H1 (cell line): ENCODE measurements around the gene NTNG2. TPM values are rescaled to one million over a fixed set of nuclear protein-coding genes. Genes with fewer than 3 reads are reported as not detected.

ENCODE experiments used
- CTCF ChIA-PET: fragments of 300-600 bp; sonication (Branson Sonifier 250); formaldehyde crosslinking; loops from one replicate; lab custom pipeline; 2021; ENCODE audit not compliant: partially characterized antibody; lab: Charles Lee
- POLR2A ChIA-PET: fragments of 300-600 bp; sonication (Branson Sonifier 250); formaldehyde crosslinking; loops from one replicate; lab custom pipeline; 2021; ENCODE audit warnings: inconsistent platforms; ENCODE audit not compliant: partially characterized antibody; lab: Charles Lee
- DNase-seq, 2 experiments: peaks; one replicate each; pipeline versions ENCODE4 v3.0.0 to v3.0.0-alpha.2; 2010 to 2022; ENCODE audit warnings: low spot score in 2 of 2, low read depth in 1 of 2, mixed read lengths in 1 of 2
- FAIRE-seq: peaks from 2 replicates; lab custom pipeline; 2011; peaks lifted over from hg19 to GRCh38; lab: Jason Lieb, UNC
- H2AFZ ChIP-seq: 2 replicates; pipeline ENCODE4 v1.8.1; 2012; ENCODE audit warnings: low read length, inconsistent platforms
- H2AK5ac ChIP-seq: 2 replicates; pipeline ENCODE4 v1.6.1; 2013; ENCODE audit warnings: low read depth, low read length
- H2BK120ac ChIP-seq: replicated peaks from 2 replicates; pipeline ENCODE3; 2013; ENCODE audit warnings: low read depth, low read length, inconsistent platforms
- H2BK12ac ChIP-seq: 2 replicates; pipeline ENCODE4 v1.6.1; 2013; ENCODE audit warnings: low read depth, low read length
- H2BK15ac ChIP-seq: 2 replicates; pipeline ENCODE4 v1.6.1; 2013; ENCODE audit warnings: low read length
- H2BK20ac ChIP-seq: 2 replicates; pipeline ENCODE4 v1.6.1; 2013; ENCODE audit warnings: low read length
- H2BK5ac ChIP-seq: 2 replicates; pipeline ENCODE4 v1.6.1; 2013; ENCODE audit warnings: low read depth, low read length
- H3K14ac ChIP-seq: 2 replicates; pipeline ENCODE4 v1.6.1; 2013; ENCODE audit warnings: inconsistent platforms; ENCODE audit not compliant: insufficient read length
- H3K18ac ChIP-seq: 2 replicates; pipeline ENCODE4 v1.6.1; 2013; ENCODE audit warnings: low read length; ENCODE audit errors: extremely low read depth
- H3K23ac ChIP-seq: 2 replicates; pipeline ENCODE4 v1.6.1; 2013; ENCODE audit warnings: inconsistent platforms; ENCODE audit not compliant: insufficient read length
- H3K23me2 ChIP-seq: 2 replicates; pipeline ENCODE4 v1.6.1; 2013; ENCODE audit warnings: low read depth, low read length
- H3K27ac ChIP-seq: 2 replicates; pipeline ENCODE4 v1.6.1; 2011; ENCODE audit warnings: low read depth, low read length, inconsistent platforms
- H3K27me3 ChIP-seq, 4 experiments: replicated peaks in 1 of 4; 1 replicate in 1 of 4; 2 replicates in 3 of 4; pipeline versions ENCODE4 v1.6.1 to v1.8.1; 2011 to 2013; ENCODE audit warnings: low read length in 3 of 4, mild to moderate bottlenecking in 3 of 4, inconsistent platforms in 2 of 4, mixed read lengths in 2 of 4, moderate library complexity in 1 of 4; ENCODE audit not compliant: control insufficient read depth in 3 of 4, insufficient read depth in 3 of 4; ENCODE audit errors: extremely low read depth in 1 of 4
- H3K36me3 ChIP-seq, 4 experiments: 2 replicates each; pipeline versions ENCODE4 v1.6.1 to v1.8.1; 2011 to 2013; ENCODE audit warnings: mild to moderate bottlenecking in 4 of 4, low read length in 3 of 4, moderate library complexity in 2 of 4, control low read depth in 1 of 4, inconsistent platforms in 1 of 4; ENCODE audit not compliant: insufficient read depth in 4 of 4, control insufficient read depth in 2 of 4
- H3K4ac ChIP-seq: replicated peaks from 2 replicates; pipeline ENCODE3; 2013; ENCODE audit warnings: low read length, low read depth, mixed read lengths, inconsistent platforms; ENCODE audit not compliant: insufficient read length
- H3K4me1 ChIP-seq, 4 experiments: replicated peaks in 1 of 4; 1 replicate in 1 of 4; 2 replicates in 3 of 4; pipeline versions ENCODE4 v1.6.1 to v1.8.1; 2011 to 2013; ENCODE audit warnings: low read length in 3 of 4, inconsistent platforms in 2 of 4, mixed read lengths in 1 of 4; ENCODE audit not compliant: insufficient read depth in 4 of 4, control insufficient read depth in 3 of 4
- H3K4me2 ChIP-seq, 2 experiments: 2 replicates each; pipeline versions ENCODE4 v1.6.1 to v1.8.1; 2011 to 2013; ENCODE audit warnings: low read depth in 2 of 2, low read length in 2 of 2, control low read depth in 1 of 2, inconsistent platforms in 1 of 2, mild to moderate bottlenecking in 1 of 2; ENCODE audit not compliant: insufficient read depth in 1 of 2
- H3K4me3 ChIP-seq, 4 experiments: fragments of 200-600, 300-600 bp in 1 of 4; sonication (generic), shearing (Covaris generic), sonication (Bioruptor Twin) in 1 of 4; 2 replicates each; pipeline versions ENCODE4 v1.5.1 to v1.8.1; 2011 to 2016; ENCODE audit warnings: low read length in 4 of 4, low read depth in 3 of 4, control low read depth in 2 of 4, inconsistent platforms in 2 of 4, mild to moderate bottlenecking in 2 of 4, mixed read lengths in 1 of 4, moderate library complexity in 1 of 4; ENCODE audit not compliant: insufficient read depth in 2 of 4; ENCODE audit errors: extremely low read depth in 1 of 4
- H3K56ac ChIP-seq: replicated peaks from 2 replicates; pipeline ENCODE3; 2013; ENCODE audit warnings: low read depth, mild to moderate bottlenecking, mixed read lengths, low read length, inconsistent platforms; ENCODE audit not compliant: insufficient read length
- H3K79me1 ChIP-seq: 2 replicates; pipeline ENCODE4 v1.6.1; 2013; ENCODE audit warnings: low read depth, low read length, control low read depth
- H3K79me2 ChIP-seq, 2 experiments: 2 replicates each; pipeline versions ENCODE4 v1.6.1 to v1.8.1; 2012 to 2013; ENCODE audit warnings: low read length in 2 of 2, mild to moderate bottlenecking in 2 of 2, inconsistent platforms in 1 of 2; ENCODE audit not compliant: insufficient read depth in 2 of 2, control insufficient read depth in 1 of 2
- H3K9ac ChIP-seq, 4 experiments: replicated peaks in 1 of 4; 1 replicate in 1 of 4; 2 replicates in 3 of 4; pipeline versions ENCODE4 v1.6.1 to v1.8.1; 2011 to 2013; ENCODE audit warnings: low read depth in 3 of 4, low read length in 3 of 4, control low read depth in 2 of 4, mild to moderate bottlenecking in 2 of 4, moderate library complexity in 2 of 4, inconsistent platforms in 1 of 4; ENCODE audit errors: extremely low read depth in 1 of 4
- H3K9me3 ChIP-seq, 2 experiments: 2 replicates each; pipeline versions ENCODE4 v1.6.1 to v1.8.1; 2012 to 2013; ENCODE audit warnings: mild to moderate bottlenecking in 2 of 2, moderate library complexity in 2 of 2, control low read depth in 1 of 2, inconsistent platforms in 1 of 2, low read depth in 1 of 2, low read length in 1 of 2, mixed read lengths in 1 of 2; ENCODE audit not compliant: insufficient read depth in 2 of 2
- H4K20me1 ChIP-seq, 2 experiments: replicated peaks in 1 of 2; 2 replicates each; pipeline versions ENCODE3 to v1.8.1; 2011 to 2013; ENCODE audit warnings: inconsistent platforms in 2 of 2, low read length in 2 of 2, mild to moderate bottlenecking in 1 of 2; ENCODE audit not compliant: insufficient read depth in 2 of 2, control insufficient read depth in 1 of 2
- H4K5ac ChIP-seq: 2 replicates; pipeline ENCODE4 v1.6.1; 2013; ENCODE audit warnings: low read length, low read depth, mixed read lengths, inconsistent platforms; ENCODE audit not compliant: insufficient read length
- H4K8ac ChIP-seq: 2 replicates; pipeline ENCODE4 v1.8.0; 2013; ENCODE audit warnings: mild to moderate bottlenecking, moderate library complexity, low read length, inconsistent platforms; ENCODE audit not compliant: insufficient read depth; ENCODE audit errors: extremely low read depth
- H4K91ac ChIP-seq: replicated peaks from 2 replicates; pipeline ENCODE3; 2013; ENCODE audit warnings: low read length, mixed read lengths, inconsistent platforms; ENCODE audit not compliant: insufficient read length
- CTBP2 ChIP-seq: IDR thresholded peaks from 2 replicates; pipeline ENCODE4 v1.7.0; 2011; ENCODE audit warnings: borderline replicate concordance, mild to moderate bottlenecking, moderate library complexity, mixed read lengths, low read length; ENCODE audit not compliant: insufficient read depth, insufficient read length
- CTCF ChIP-seq, 3 experiments: IDR thresholded peaks; 1 replicate in 2 of 3; 2 replicates in 1 of 3; pipeline versions ENCODE4 v1.5.1 to v1.6.1; 2011; ENCODE audit warnings: low read length in 3 of 3, mild to moderate bottlenecking in 3 of 3, inconsistent platforms in 2 of 3, low read depth in 1 of 3, moderate library complexity in 1 of 3; ENCODE audit not compliant: insufficient read depth in 1 of 3; ENCODE audit errors: control extremely low read depth in 1 of 3
- EGR1 ChIP-seq: IDR thresholded peaks from 2 replicates; pipeline ENCODE4 v1.6.1; 2011; ENCODE audit warnings: low read depth, low read length, borderline replicate concordance
- EP300 ChIP-seq, 2 experiments: IDR thresholded peaks; 1 replicate in 1 of 2; 2 replicates in 1 of 2; pipeline ENCODE4 v1.6.1; 2011 to 2012; ENCODE audit warnings: low read depth in 2 of 2, low read length in 2 of 2, mild to moderate bottlenecking in 2 of 2, borderline replicate concordance in 1 of 2, inconsistent platforms in 1 of 2, moderate library complexity in 1 of 2
- FOSL1 ChIP-seq: IDR thresholded peaks from 2 replicates; pipeline ENCODE4 v1.6.1; 2011; ENCODE audit warnings: mild to moderate bottlenecking, low read depth, low read length, moderate library complexity; ENCODE audit not compliant: insufficient read depth
- RFX5 ChIP-seq: IDR thresholded peaks from 2 replicates; pipeline ENCODE4 v1.6.1; 2011; ENCODE audit warnings: low read depth, low read length, improper control_type of control experiment, borderline replicate concordance
- SP4 ChIP-seq: IDR thresholded peaks from 2 replicates; pipeline ENCODE4 v1.6.1; 2012; ENCODE audit warnings: low read length, inconsistent platforms
- SRF ChIP-seq: IDR thresholded peaks from 2 replicates; pipeline ENCODE4 v1.6.1; 2011; ENCODE audit warnings: mild to moderate bottlenecking, low read depth, low read length, moderate library complexity
- TAF1 ChIP-seq: IDR thresholded peaks from 2 replicates; pipeline ENCODE4 v1.6.1; 2011; ENCODE audit warnings: mild to moderate bottlenecking, low read depth, low read length
- TEAD4 ChIP-seq: IDR thresholded peaks from 2 replicates; pipeline ENCODE4 v1.6.1; 2012; ENCODE audit warnings: low read depth, low read length, inconsistent platforms, mixed read lengths
- ZNF274 ChIP-seq: IDR thresholded peaks from 2 replicates; pipeline ENCODE4 v1.7.0; 2012; ENCODE audit warnings: low read length, borderline replicate concordance; ENCODE audit errors: extremely low read depth
- WGBS, 2 experiments: shearing (Covaris generic) in 1 of 2; methylation state at CpG; one replicate each; pipeline versions ENCODE4 v1.1.6 to v1.1.7; 2013 to 2015; ENCODE audit warnings: low lambda C conversion rate in 2 of 2, mixed read lengths in 2 of 2, inconsistent platforms in 1 of 2, low coverage in 1 of 2, missing lambda C conversion rate in 1 of 2; ENCODE audit not compliant: insufficient replicate concordance in 2 of 2, insufficient coverage in 1 of 2, insufficient read length in 1 of 2; ENCODE audit errors: extremely low coverage in 1 of 2, missing lambda C conversion rate in 1 of 2; 5-methylcytosine and 5-hydroxymethylcytosine counted together
- polyA plus RNA-seq, 7 experiments: library from polyadenylated mRNA; depleted of rRNA in 3 of 7; stranded (reverse) in 5 of 7; unstranded in 2 of 7; fragments of >200 nt in 5 of 7; fragments of 200-250 nt in 2 of 7; gene quantifications; 1 replicate in 5 of 7; 2 replicates in 1 of 7; 4 replicates in 1 of 7; pipeline versions ENCODE4 v1.2.1 to v1.2.3, GENCODE V29; 2011 to 2013; ENCODE audit warnings: missing spikeins in 2 of 7, mixed read lengths in 2 of 7
- total RNA-seq: library from RNA; stranded (reverse); fragmentation: NEBNext Ultra II Directional; extraction: Animal tissue kit (Norgen Biotek cat#: 25700); gene quantifications from 2 replicates; pipeline ENCODE4 v1.2.1, GENCODE V29; 2021

Gene NTNG2
- total and polyA plus RNA-seq, 2 of the 8 experiments (the other 6 are each of a cell fraction or from before 2014, with no cell fraction given), result 1.4 to 1.5 TPM

- 88% methylated on average over 5 of the region's 7 CpGs; no CpG with 5 or more reads in 1 of the 2 experiments for WGBS, 2 experiments
- no peak overlapping the region for H3K4me2 ChIP-seq
- no peak overlapping the region for H2BK5ac ChIP-seq
- ChIA-PET CTCF (interaction anchor here (0.8 to 12.1 kb wide), 25 partner anchors 8 to 425 kb away, joined by 3 to 370 read pairs (median 5); no protein-coding TSS in a partner anchor), POLR2A (no interaction called here)
- no peak overlapping the region for H3K14ac ChIP-seq
- no peak overlapping the region for H2AFZ ChIP-seq
- H3K23me2 ChIP-seq, result peaks cover 3% of the 10 kb centered on the region; the same call in 1 of the 2 replicates
- H2BK15ac ChIP-seq, result no peak overlapping the region
- no peak overlapping the region for H3K56ac ChIP-seq
- no peaks in the 10 kb centered on the region for H3K79me1 ChIP-seq
- no peak overlapping the region for H2AK5ac ChIP-seq
- peaks cover 0 to 3% (median 2%) of the 10 kb centered on the region in 4 experiments; a peak in 5 of 7 replicates for H3K4me1 ChIP-seq
- no peak overlapping the region for H2BK12ac ChIP-seq
- DNase-seq, result no peak
- peaks cover 2 to 4% of the 10 kb centered on the region in 2 experiments for H4K20me1 ChIP-seq
- no peak for FAIRE-seq
- no peaks in the 10 kb centered on the region for H3K36me3 ChIP-seq
- H3K79me2 ChIP-seq, result no peaks in the 10 kb centered on the region
- no peak overlapping the region for H2BK20ac ChIP-seq
- no peak overlapping the region for H3K27ac ChIP-seq
- H3K4ac ChIP-seq, result no peak overlapping the region
- H3K9ac ChIP-seq, result no peak overlapping the region
- H3K9me3 ChIP-seq, result no peaks in the 10 kb centered on the region
- H3K4me3 ChIP-seq, result no peak overlapping the region
- no peak overlapping the region for H2BK120ac ChIP-seq
- no peak overlapping the region for H3K18ac ChIP-seq
- no peak overlapping the region for H3K23ac ChIP-seq
- no peak overlapping the region for H4K8ac ChIP-seq
- H4K5ac ChIP-seq, result no peak overlapping the region
- H4K91ac ChIP-seq, result no peak overlapping the region
- peaks cover 6 to 27% (median 24%) of the 10 kb centered on the region in 4 experiments for H3K27me3 ChIP-seq
- TF ChIP-seq RFX5 (no peak), SP4 (no peak), TEAD4 (no peak), TAF1 (no peak), CTBP2 (no peak), CTCF (IDR thresholded peaks at IDR 0.05; ENCODE audit: control extremely low read depth in 1 of 3, insufficient read depth in 1 of 3, low read depth in 1 of 3, low read length in 3 of 3) (no peak), FOSL1 (no peak), EP300 (IDR thresholded peaks at IDR 0.05; ENCODE audit: borderline replicate concordance in 1 of 2, low read depth in 2 of 2, low read length in 2 of 2) (no peak), SRF (no peak), ZNF274 (no peak), EGR1 (no peak)
Observed at GRCh38 chr9:132168851-132169250, 7.0 kb downstream of the NTNG2 start.
